Measurements from ENCODE around the gene ANO1.

DNA sequence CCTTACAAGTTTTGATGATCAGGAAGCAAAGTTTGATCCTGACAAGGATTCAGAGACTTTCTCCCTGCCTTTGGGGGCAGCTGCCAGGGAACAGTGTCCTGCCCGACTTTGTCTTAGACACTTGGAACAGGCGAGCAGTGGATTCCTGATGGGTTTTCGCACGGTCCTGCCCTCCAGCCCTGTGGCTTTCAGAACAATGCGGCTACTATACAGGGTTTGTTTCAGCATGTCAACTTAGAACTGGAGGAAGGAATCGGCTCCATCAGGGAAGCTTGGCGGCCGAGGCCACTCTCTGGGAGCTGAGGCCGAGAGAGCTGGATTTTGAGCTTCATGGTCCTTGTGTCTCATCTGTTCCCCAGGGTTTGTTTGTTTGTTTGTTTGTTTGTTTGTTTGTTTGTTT lies 11.5 kb downstream of the ANO1 start:
- TF ChIP-seq, protein P1, sequence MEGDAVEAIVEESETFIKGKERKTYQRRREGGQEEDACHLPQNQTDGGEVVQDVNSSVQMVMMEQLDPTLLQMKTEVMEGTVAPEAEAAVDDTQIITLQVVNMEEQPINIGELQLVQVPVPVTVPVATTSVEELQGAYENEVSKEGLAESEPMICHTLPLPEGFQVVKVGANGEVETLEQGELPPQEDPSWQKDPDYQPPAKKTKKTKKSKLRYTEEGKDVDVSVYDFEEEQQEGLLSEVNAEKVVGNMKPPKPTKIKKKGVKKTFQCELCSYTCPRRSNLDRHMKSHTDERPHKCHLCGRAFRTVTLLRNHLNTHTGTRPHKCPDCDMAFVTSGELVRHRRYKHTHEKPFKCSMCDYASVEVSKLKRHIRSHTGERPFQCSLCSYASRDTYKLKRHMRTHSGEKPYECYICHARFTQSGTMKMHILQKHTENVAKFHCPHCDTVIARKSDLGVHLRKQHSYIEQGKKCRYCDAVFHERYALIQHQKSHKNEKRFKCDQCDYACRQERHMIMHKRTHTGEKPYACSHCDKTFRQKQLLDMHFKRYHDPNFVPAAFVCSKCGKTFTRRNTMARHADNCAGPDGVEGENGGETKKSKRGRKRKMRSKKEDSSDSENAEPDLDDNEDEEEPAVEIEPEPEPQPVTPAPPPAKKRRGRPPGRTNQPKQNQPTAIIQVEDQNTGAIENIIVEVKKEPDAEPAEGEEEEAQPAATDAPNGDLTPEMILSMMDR (IDR thresholded peaks at IDR 0.05) = no peak
- no peak for TF ChIP-seq POLR2AphosphoS5 (IDR thresholded peaks at IDR 0.05)
- no peak for TF ChIP-seq POLR2A (IDR thresholded peaks at IDR 0.05)
- TF ChIP-seq EP300 (IDR thresholded peaks at IDR 0.05) = no peak
